Fibroblast of lung (primary cell): ENCODE data around the gene RMDN3. TPM values are rescaled to one million over a fixed set of nuclear protein-coding genes. Genes with fewer than 3 reads are reported as not detected.

Experiments used
- DNase-seq, 2 donors: peaks; one replicate each; pipeline versions ENCODE4 v3.0.0 to v3.0.0-alpha.2; 2010; ENCODE audit warnings: low read depth in 2 of 2
- H2AFZ ChIP-seq: 2 replicates; pipeline ENCODE4 v1.5.1; 2012; ENCODE audit warnings: low read length, control low read depth, inconsistent platforms
- H3K27ac ChIP-seq: 2 replicates; pipeline ENCODE4 v1.5.1; 2011; ENCODE audit warnings: low read length, control low read depth; ENCODE audit not compliant: insufficient read depth
- H3K27me3 ChIP-seq: 2 replicates; pipeline ENCODE4 v1.5.1; 2011; ENCODE audit warnings: mild to moderate bottlenecking, low read length; ENCODE audit not compliant: control insufficient read depth, insufficient read depth
- H3K36me3 ChIP-seq: 2 replicates; pipeline ENCODE4 v1.5.1; 2011; ENCODE audit warnings: low read length; ENCODE audit not compliant: control insufficient read depth, insufficient read depth
- H3K4me1 ChIP-seq: 2 replicates; pipeline ENCODE4 v1.5.1; 2011; ENCODE audit warnings: low read length; ENCODE audit not compliant: control insufficient read depth, insufficient read depth; ENCODE audit errors: extremely low read depth
- H3K4me2 ChIP-seq: 2 replicates; pipeline ENCODE4 v1.5.1; 2011; ENCODE audit warnings: low read length, control low read depth; ENCODE audit not compliant: insufficient read depth; ENCODE audit errors: extremely low read depth
- H3K4me3 ChIP-seq, 4 experiments: fragments of 200-600 bp in 1 of 4; sonication (generic) in 1 of 4; replicated peaks in 1 of 4; 2 replicates each; pipeline ENCODE4 v1.5.1; 2011 to 2016; ENCODE audit warnings: low read length in 4 of 4, low read depth in 3 of 4, mild to moderate bottlenecking in 3 of 4, control low read depth in 2 of 4, inconsistent platforms in 1 of 4, mixed read lengths in 1 of 4; ENCODE audit not compliant: insufficient read depth in 1 of 4; ENCODE audit errors: control extremely low read depth in 1 of 4
- H3K79me2 ChIP-seq: 2 replicates; pipeline ENCODE4 v1.5.1; 2012; ENCODE audit warnings: mild to moderate bottlenecking, low read length, inconsistent platforms; ENCODE audit not compliant: control insufficient read depth, insufficient read depth
- H3K9ac ChIP-seq: 2 replicates; pipeline ENCODE4 v1.5.1; 2011; ENCODE audit warnings: mild to moderate bottlenecking, low read length, control low read depth; ENCODE audit not compliant: insufficient read depth
- H3K9me3 ChIP-seq: 2 replicates; pipeline ENCODE4 v1.5.1; 2012; ENCODE audit warnings: low read depth, low read length; ENCODE audit not compliant: control insufficient read depth, insufficient read depth
- H4K20me1 ChIP-seq: 2 replicates; pipeline ENCODE4 v1.5.1; 2011; ENCODE audit warnings: low read length; ENCODE audit not compliant: control insufficient read depth, insufficient read depth; ENCODE audit errors: extremely low read depth
- CTCF ChIP-seq, 2 donors: IDR thresholded peaks in 1 of 2; conservative IDR thresholded peaks in 1 of 2; 1 replicate in 1 of 2; 2 replicates in 1 of 2; pipeline ENCODE4 v1.5.1; 2011 to 2012; ENCODE audit warnings: low read length in 2 of 2, control low read depth in 1 of 2, inconsistent platforms in 1 of 2, low read depth in 1 of 2, mild to moderate bottlenecking in 1 of 2
- EZH2 ChIP-seq: IDR thresholded peaks from 2 replicates; pipeline ENCODE4 v1.5.1; 2012; ENCODE audit warnings: low read length, control low read depth, mild to moderate bottlenecking; ENCODE audit errors: missing control alignments
- polyA plus RNA-seq, 2 donors: library from polyadenylated mRNA; depleted of rRNA in 1 of 2; stranded (reverse) in 1 of 2; unstranded in 1 of 2; fragments of >200 nt; gene quantifications; 2 replicates each; pipeline ENCODE4 v1.2.1, GENCODE V29; 2011 to 2012; ENCODE audit warnings: missing spikeins in 1 of 2
- total RNA-seq: library from RNA; depleted of rRNA; stranded (reverse); fragments of >200 nt; gene quantifications from 2 replicates; pipeline ENCODE4 v1.2.1, GENCODE V29; 2014

The RMDN3 gene
- total and polyA plus RNA-seq, 2 donors (not counting 1 experiment from before 2014, with no cell fraction given): 16.0 to 22.7 TPM

DNA sequence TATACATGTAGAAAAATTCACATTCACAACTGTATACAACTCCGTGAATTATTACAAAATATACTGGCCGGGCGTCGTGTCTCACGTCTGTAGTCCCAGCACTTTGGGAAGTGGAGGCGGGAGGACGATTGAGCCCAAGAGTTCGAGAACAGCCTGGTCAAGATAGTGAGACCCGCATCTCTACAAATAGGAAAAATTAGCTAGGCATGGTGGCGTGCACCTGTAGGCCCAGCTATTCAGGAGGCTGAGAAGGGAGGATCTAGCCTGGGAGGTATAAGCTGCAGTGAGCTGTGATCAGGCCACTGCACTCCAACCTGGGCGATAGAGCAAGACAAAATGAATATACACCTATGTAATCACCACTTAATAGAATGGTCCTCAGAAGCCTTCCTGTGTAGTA, 58.8 kb downstream of the RMDN3 start:
- no peak overlapping the region for H3K9ac ChIP-seq
- no peaks in the 10 kb centered on the region for H3K27me3 ChIP-seq

GRCh38 chr15:40695469-40695890, 59.6 kb downstream of the RMDN3 start:
- Histone ChIP-seq H2AFZ (peak overlapping the region; percentile 76), H3K9me3 (no peaks in the 10 kb centered on the region), H3K27ac (peak overlapping the region; percentile 98), H4K20me1 (no peaks in the 10 kb centered on the region), H3K36me3 (no peaks in the 10 kb centered on the region), H3K27me3 (no peaks in the 10 kb centered on the region), H3K79me2 (peaks cover 13% of the 10 kb centered on the region), H3K9ac (peak overlapping the region; percentile 96), H3K4me2 (peak overlapping the region; percentile 76), H3K4me3 (peak overlapping the region; percentile 58 to 99 (median 66)), H3K4me1 (peaks cover 3% of the 10 kb centered on the region)
- TF ChIP-seq EZH2 (no peak), CTCF (conservative IDR thresholded peaks at IDR 0.05 in 1 of 2, IDR thresholded peaks at IDR 0.05 in 1 of 2; ENCODE audit: low read depth in 1 of 2, low read length in 2 of 2) (no peak)
- peak; percentile 14 to 37 for DNase-seq

More for the DNA sequence above, 58.8 kb downstream of the RMDN3 start:
- Histone ChIP-seq H3K9me3 (no peaks in the 10 kb centered on the region), H3K4me2 (peak overlapping the region; percentile 76), H3K36me3 (no peaks in the 10 kb centered on the region), H3K27ac (peak overlapping the region; percentile 98), H3K79me2 (peaks cover 13% of the 10 kb centered on the region), H2AFZ (peak overlapping the region; percentile 27), H4K20me1 (no peaks in the 10 kb centered on the region), H3K4me3 (peak overlapping the region; percentile 58 to 99 (median 66)), H3K4me1 (peaks cover 3% of the 10 kb centered on the region)
- DNase-seq: no peak
- TF ChIP-seq CTCF (conservative IDR thresholded peaks at IDR 0.05 in 1 of 2, IDR thresholded peaks at IDR 0.05 in 1 of 2; ENCODE audit: low read depth in 1 of 2, low read length in 2 of 2) (no peak), EZH2 (no peak)

GRCh38 chr15:40694688-40695468, 60.2 kb downstream of the RMDN3 start, which contains the start of gene RAD51:
RAD51 (plus strand) TSS chr15:40695174; CDS start chr15:40698759, 3,585 bp downstream.
- Histone ChIP-seq H3K9me3 (no peaks in the 10 kb centered on the region), H2AFZ (peak within 1 kb of the TSS; percentile 96), H3K27ac (peak within 1 kb of the TSS; percentile 98), H3K4me3 (peak within 1 kb of the TSS; percentile 58 to 99 (median 66)), H3K4me1 (peaks cover 3% of the 10 kb centered on the region), H3K36me3 (no peaks in the 10 kb centered on the region), H3K27me3 (no peaks in the 10 kb centered on the region), H3K4me2 (peak within 1 kb of the TSS; percentile 76), H3K79me2 (peaks cover 13% of the 10 kb centered on the region), H3K9ac (peak within 1 kb of the TSS; percentile 96), H4K20me1 (no peaks in the 10 kb centered on the region)
- peak; percentile 92 to 94 for DNase-seq
- no peak for TF ChIP-seq EZH2
- TF ChIP-seq CTCF (conservative IDR thresholded peaks at IDR 0.05 in 1 of 2, IDR thresholded peaks at IDR 0.05 in 1 of 2; ENCODE audit: low read depth in 1 of 2, low read length in 2 of 2): no peak
